HG03439 (cell line): ENCODE data around the gene MGME1.
"Not testable (repeated sequence)": the region's sequence is repeated elsewhere in the genome, so short reads cannot be mapped to it uniquely, and the experiment has no call there.

Source experiments
- ATAC-seq: cut with Tn5 transposase; IDR thresholded peaks from one replicate; pipeline ENCODE4 v1.9.1; 2021; ENCODE audit warnings: mild to moderate bottlenecking, moderate library complexity; ENCODE audit not compliant: unreplicated experiment

MGME1 gene

GRCh38 chr20:17959257-17959627 lies 9.6 kb upstream of the MGME1 start:
- ATAC-seq: no peak

GRCh38 chr20:17960400-17960885 lies 8.4 kb upstream of the MGME1 start:
- not testable (repeated sequence) for ATAC-seq

GRCh38 chr20:17960927-17961586 lies 7.8 kb upstream of the MGME1 start:
- ATAC-seq: no peak

DNA sequence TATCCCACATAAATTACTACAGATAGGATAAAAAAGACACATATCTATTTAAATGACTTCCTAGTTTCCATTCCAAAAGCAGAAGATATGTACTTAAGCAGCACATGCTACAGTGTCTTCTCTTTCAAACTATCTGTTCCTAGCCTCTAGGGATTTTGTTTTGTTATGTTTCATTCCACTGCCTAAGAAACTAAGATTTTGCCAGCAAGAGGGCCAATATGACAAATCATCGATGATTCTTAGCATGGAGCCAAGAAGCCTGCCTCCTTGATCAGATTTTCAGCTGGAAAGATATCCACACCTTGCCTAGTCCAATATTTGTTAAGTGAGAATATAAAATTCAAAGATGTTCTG lies 7.3 kb upstream of the MGME1 start:
- ATAC-seq: no peak

GRCh38 chr20:17963114-17963897 lies 5.5 kb upstream of the MGME1 start:
- no peak for ATAC-seq

DNA sequence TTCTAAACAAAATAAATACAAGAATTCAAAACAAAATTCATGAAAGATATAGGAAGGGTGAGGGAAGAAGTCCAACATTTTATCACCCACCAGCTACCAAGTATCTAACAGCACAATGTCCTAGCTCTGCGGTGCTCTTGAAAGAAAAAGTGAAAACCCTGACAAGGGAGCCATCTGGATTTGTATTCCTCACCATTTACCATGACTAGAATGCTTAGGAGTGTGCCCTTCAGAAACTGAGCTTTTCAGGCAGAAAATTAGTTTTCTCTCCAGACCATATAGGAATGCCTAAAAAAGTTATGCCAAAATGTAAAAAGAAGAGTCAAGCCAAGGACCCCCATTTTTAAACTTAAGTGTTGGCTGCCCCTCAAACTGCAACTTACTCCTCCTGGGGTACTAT lies 4.7 kb upstream of the MGME1 start:
- ATAC-seq: no peak

DNA sequence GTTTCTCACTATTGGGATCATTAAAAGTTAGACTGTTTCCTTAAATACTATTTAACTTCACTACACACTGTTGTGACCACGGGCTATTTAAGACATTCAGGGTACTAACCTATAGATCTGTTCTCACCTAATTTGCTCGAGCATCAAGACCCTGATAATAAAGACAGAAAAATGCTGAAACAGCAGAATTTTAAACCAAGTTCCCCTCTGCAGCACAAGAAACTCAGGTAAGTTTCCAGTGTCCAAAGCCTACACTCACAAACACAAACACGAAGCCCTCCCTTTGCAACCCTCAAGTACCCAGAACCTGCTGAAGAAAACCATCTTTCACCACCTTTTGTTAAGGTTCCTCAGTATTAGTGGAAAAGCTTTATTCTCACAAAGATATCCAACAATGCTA lies 4.2 kb upstream of the MGME1 start:
- no peak for ATAC-seq

DNA sequence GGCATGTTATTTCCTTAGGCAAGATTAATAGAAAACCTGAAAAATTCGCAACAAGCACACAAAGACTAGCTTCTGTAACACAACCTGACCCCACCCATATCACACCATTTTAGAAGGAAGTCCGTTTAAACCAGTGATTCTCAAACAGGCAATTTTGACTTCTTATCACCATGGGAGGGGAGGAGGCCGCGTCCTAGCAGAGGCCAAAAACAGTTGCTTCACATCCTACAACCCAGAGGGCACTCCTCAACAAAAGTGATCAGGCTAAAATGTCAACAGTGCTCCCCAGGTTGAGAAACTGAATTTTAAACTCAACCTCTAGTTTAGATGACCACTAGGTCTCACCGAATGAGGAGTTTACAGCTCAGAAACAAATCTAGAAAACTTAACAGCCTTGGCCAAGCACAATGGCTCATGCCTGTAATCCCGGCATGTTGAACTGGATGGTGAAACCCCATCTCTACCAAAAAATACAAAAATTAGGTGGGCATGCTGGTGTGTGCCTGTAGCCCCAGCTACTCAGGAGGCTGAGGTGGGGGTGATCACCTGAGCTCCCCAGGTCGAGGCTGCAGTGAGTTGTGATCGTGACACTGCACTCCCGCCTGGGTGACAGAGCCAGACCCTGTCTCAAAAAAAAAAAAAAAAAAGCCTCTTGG lies 3.6 kb upstream of the MGME1 start:
- no peak for ATAC-seq

GRCh38 chr20:17966432-17967310 lies 2.1 kb upstream of the MGME1 start:
- no peak for ATAC-seq

GRCh38 chr20:17967521-17968365 lies 1.1 kb upstream of the MGME1 start:
- ATAC-seq: no peak

- ATAC-seq: peak; percentile 13
These were observed 563 bp downstream of the MGME1 start for GRCh38 chr20:17969278-17969883.

GRCh38 chr20:17969884-17970409 lies 1.1 kb downstream of the MGME1 start:
- no peak for ATAC-seq

DNA sequence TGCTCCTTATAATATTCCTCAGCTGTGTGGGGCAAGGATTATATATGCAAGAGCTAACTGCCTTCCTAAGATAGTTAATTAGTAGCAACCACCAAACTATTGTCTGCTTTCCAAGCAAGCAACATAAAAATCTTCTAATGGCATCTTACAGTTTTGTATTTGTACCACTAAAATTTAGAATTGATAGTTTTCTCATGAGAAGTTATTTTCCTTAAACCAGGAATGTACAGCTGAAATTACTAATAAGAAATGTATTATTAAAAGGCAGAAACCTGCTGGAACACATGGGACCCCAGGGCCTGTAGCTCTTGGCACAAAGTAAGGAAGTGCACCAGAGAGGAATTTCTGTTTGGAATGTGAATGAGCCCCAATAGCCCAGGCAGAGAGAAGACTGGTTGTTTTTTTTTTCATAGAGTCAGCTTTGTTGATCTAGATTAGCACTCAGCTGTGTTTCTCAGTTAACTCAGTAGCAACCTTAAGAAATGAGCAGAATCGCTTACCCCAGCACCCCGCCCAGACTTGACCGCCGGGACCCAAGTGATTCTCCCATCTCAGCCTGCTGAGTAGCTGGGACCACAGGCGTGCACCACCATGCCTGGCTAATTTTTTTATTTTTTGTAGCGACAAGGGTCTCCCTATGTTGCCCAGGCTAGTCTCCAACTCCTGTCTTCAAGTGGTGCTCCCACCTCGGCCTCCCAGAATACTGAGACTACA lies 2.6 kb downstream of the MGME1 start:
- no peak for ATAC-seq

- no peak for ATAC-seq
These were observed 3.3 kb downstream of the MGME1 start for GRCh38 chr20:17972121-17972520.

DNA sequence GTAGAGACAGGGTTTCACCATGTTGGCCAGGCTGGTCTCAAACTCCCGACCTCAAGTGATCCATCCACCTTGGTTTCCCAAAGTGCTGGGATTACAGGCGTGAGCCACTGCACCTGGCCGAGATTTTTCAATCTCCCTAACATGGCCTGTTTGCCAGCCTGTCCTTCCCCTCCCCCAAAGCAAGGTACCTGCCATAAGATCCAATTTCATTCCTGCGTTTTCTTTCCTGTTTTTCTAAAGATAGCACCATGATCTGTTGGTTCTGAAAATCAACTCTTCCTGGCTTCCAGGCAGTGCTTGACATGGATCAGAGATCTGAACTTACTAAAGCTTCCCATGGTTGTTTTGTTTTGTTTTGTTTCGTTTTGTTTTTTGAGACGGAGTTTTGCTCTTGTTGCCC lies 7.5 kb downstream of the MGME1 start:
- ATAC-seq: no peak

DNA sequence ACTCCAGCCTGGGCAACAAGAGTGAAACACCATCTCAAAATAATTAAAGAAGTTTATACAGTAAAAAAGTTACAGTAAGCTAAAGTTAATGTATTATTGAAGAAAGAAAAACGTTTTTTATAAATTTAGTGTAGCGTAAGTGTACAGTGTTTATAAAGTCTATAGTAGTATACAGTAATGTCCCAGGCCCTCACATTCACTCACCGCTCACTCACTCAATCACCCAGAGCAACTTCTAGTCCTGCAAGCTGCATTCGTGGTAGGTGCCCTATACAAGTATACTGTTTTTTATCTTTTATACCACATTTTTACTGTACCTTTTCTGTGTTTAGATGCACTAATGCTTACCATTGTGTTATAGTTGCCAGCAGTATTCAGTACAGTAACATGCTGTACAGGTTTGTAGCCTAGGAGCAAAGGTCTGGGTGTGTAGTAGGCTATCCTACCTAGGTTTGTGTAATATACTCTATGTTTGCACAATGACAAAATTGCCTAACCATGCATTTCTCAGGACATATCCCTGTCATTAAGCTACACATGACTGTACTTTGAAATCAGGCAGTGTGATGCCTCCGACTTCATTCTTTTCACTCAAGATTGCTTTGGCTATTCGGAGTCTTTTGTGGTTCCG lies 16.7 kb downstream of the MGME1 start:
- no peak for ATAC-seq

DNA sequence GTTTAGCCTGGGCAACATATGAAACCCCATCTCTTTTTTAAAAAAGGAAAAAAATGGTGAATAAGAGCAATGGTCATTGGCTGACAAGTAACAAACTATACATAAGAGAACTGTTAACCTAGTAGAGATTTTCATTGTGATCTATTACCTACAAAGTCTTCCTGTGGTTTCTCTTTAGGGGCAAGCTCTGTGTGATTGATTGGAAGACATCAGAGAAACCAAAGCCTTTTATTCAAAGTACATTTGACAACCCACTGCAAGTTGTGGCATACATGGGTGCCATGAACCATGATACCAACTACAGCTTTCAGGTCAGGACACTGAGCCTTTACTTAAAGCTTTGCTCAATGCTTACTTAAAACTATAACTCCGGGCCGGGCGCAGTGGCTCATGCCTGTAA lies 19.2 kb downstream of the MGME1 start:
- ATAC-seq: no peak

DNA sequence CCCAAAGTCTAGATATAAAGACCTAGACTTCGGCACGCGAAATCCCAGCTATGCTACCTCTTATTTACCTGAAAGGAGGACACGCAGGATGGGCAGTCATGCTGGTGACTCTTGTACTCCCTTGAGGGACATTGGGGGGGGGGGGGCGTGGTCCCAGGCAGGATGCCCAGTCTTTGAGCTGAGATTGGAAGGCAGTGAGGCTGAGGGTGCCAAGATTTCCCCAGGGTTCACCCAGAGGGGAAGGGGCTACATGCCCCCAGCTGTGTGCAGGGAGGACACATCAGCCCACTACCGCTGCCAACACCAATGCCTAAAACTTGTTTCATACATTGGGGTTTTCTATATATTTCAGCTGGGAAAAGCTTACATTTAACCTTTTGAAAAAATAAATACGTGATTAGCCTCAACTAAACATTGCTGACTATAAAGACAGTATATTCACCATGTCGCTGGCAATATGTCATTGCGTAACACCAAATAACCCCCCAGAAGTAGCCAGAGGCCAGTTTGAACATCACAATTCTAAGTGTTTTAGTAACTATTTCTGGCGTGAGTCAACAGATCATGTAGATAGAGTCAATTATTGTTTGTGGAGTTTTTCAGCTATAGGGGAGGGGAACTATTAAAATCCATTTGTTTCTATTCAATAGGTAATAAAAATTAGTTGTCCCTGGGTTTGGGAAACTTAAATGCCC lies 21.6 kb downstream of the MGME1 start:
- no peak for ATAC-seq
